GM23338 (cell line): ENCODE measurements around the gene PHACTR1. TPM values are rescaled to one million over a fixed set of nuclear protein-coding genes. Genes with fewer than 3 reads are reported as not detected.

Experiments
- ATAC-seq: fragments of 200-7000 bp; cut with Tn5 transposase; 3 replicates; pipeline ENCODE4 v1.9.1; 2020
- DNase-seq: peaks from one replicate; pipeline ENCODE4 v3.0.0-alpha.2; 2015; ENCODE audit warnings: low spot score
- H2AFZ ChIP-seq: fragments of 200-600 bp; sonication (generic); 2 replicates; pipeline ENCODE4 v1.8.0; 2016; ENCODE audit warnings: antibody characterized with exemption, mild to moderate bottlenecking, moderate library complexity
- H3F3A ChIP-seq: fragments of 200-600 bp; sonication (generic); replicated peaks from 2 replicates; pipeline ENCODE4 v1.8.0; 2017; ENCODE audit warnings: antibody characterized with exemption, mixed run types, low read depth
- H3K27ac ChIP-seq: fragments of 200-600 bp; sonication (generic); 2 replicates; pipeline ENCODE4 v1.6.1; 2016; ENCODE audit warnings: low read depth
- H3K27me3 ChIP-seq: fragments of 200-600 bp; sonication (generic); 2 replicates; pipeline ENCODE4 v1.8.0; 2016; ENCODE audit warnings: mild to moderate bottlenecking, mixed run types, moderate library complexity; ENCODE audit not compliant: insufficient read depth
- H3K36me3 ChIP-seq: fragments of 200-600 bp; sonication (generic); 2 replicates; pipeline ENCODE4 v1.8.0; 2016; ENCODE audit warnings: mild to moderate bottlenecking; ENCODE audit not compliant: insufficient read depth
- H3K4me1 ChIP-seq: fragments of 200-600 bp; sonication (generic); 2 replicates; pipeline ENCODE4 v1.8.0; 2016; ENCODE audit warnings: mild to moderate bottlenecking, moderate library complexity; ENCODE audit not compliant: insufficient read depth
- H3K4me2 ChIP-seq: fragments of 200-600 bp; sonication (generic); 2 replicates; pipeline ENCODE4 v1.7.1; 2017; ENCODE audit warnings: mixed run types
- H3K4me3 ChIP-seq: fragments of 200-600 bp; sonication (generic); 2 replicates; pipeline ENCODE4 v1.6.1; 2016; ENCODE audit warnings: mixed run types
- H3K79me2 ChIP-seq: fragments of 200-600 bp; sonication (generic); replicated peaks from 2 replicates; pipeline ENCODE4 v1.8.0; 2017; ENCODE audit warnings: mild to moderate bottlenecking; ENCODE audit not compliant: insufficient read depth
- H3K9me2 ChIP-seq: fragments of 200-600 bp; sonication (generic); 2 replicates; pipeline ENCODE4 v1.8.0; 2017; ENCODE audit not compliant: insufficient read depth
- H4K20me1 ChIP-seq: fragments of 200-600 bp; sonication (generic); replicated peaks from 2 replicates; pipeline ENCODE4 v1.8.0; 2017; ENCODE audit warnings: mild to moderate bottlenecking; ENCODE audit not compliant: insufficient read depth
- H3K27ac Mint-ChIP-seq: 2 replicates; pipeline ENCODE4 v1.8.0; 2020; ENCODE audit warnings: inconsistent platforms, mild to moderate bottlenecking, moderate library complexity, mixed read lengths
- H3K27me3 Mint-ChIP-seq: 3 replicates; pipeline ENCODE4 v1.8.0; 2022; ENCODE audit warnings: low read depth, mild to moderate bottlenecking, moderate library complexity, mixed read lengths, inconsistent platforms; ENCODE audit not compliant: insufficient read depth, poor library complexity
- H3K36me3 Mint-ChIP-seq: 3 replicates; pipeline ENCODE4 v1.8.0; 2021; ENCODE audit warnings: low read depth, mild to moderate bottlenecking, inconsistent platforms, moderate library complexity, mixed read lengths
- H3K4me1 Mint-ChIP-seq: 3 replicates; pipeline ENCODE4 v1.8.0; 2020; ENCODE audit warnings: mild to moderate bottlenecking, inconsistent platforms, mixed read lengths
- H3K4me3 Mint-ChIP-seq: 3 replicates; pipeline ENCODE4 v1.8.0; 2021; ENCODE audit warnings: moderate library complexity, mild to moderate bottlenecking, inconsistent platforms, mixed read lengths
- H3K9me3 Mint-ChIP-seq: 3 replicates; pipeline ENCODE4 v1.8.0; 2020; ENCODE audit warnings: moderate library complexity, mild to moderate bottlenecking, inconsistent platforms, mixed read lengths
- CREB1 ChIP-seq: fragments of 250-450 bp; sonication (Bioruptor Pico); IDR thresholded peaks from 2 replicates; pipeline ENCODE4 v1.5.0; 2020; ENCODE audit warnings: low read depth, mild to moderate bottlenecking, moderate library complexity
- CTCF ChIP-seq, 2 experiments: fragments of 200-600 bp in 1 of 2; sonication (generic) in 1 of 2; conservative IDR thresholded peaks; 2 replicates each; pipeline versions ENCODE4 v1.5.1 to v1.6.1; 2016 to 2017; ENCODE audit warnings: antibody characterized with exemption in 2 of 2, low read depth in 2 of 2, mild to moderate bottlenecking in 2 of 2, moderate library complexity in 1 of 2
- ETS1 ChIP-seq: IDR thresholded peaks from 2 replicates; pipeline ENCODE4 v1.6.1; 2016; ENCODE audit warnings: antibody characterized with exemption
- EZH2 ChIP-seq: fragments of 200-600 bp; sonication (generic); IDR thresholded peaks from one replicate; pipeline ENCODE4 v1.8.0; 2017; ENCODE audit warnings: antibody characterized with exemption, mild to moderate bottlenecking, low read depth; ENCODE audit not compliant: unreplicated experiment
- EZH2phosphoT487 ChIP-seq: fragments of 200-600 bp; sonication (generic); IDR thresholded peaks from one replicate; pipeline ENCODE4 v1.8.1; 2018; ENCODE audit warnings: antibody characterized with exemption; ENCODE audit not compliant: unreplicated experiment
- JUNB ChIP-seq: IDR thresholded peaks from one replicate; pipeline ENCODE4 v1.6.1; 2016; ENCODE audit warnings: antibody characterized with exemption; ENCODE audit not compliant: unreplicated experiment
- NANOG ChIP-seq: IDR thresholded peaks from 2 replicates; pipeline ENCODE4 v1.6.1; 2016; ENCODE audit warnings: antibody characterized with exemption, borderline replicate concordance
- POLR2AphosphoS5 ChIP-seq: IDR thresholded peaks from 2 replicates; pipeline ENCODE4 v1.6.1; 2016; ENCODE audit warnings: antibody characterized with exemption, low read depth
- REST ChIP-seq: IDR thresholded peaks from one replicate; pipeline ENCODE4 v1.6.1; 2018; ENCODE audit warnings: antibody characterized with exemption; ENCODE audit not compliant: unreplicated experiment
- STAT1 ChIP-seq: IDR thresholded peaks from one replicate; pipeline ENCODE4 v1.6.1; 2016; ENCODE audit warnings: antibody characterized with exemption; ENCODE audit not compliant: unreplicated experiment
- ZNF114 ChIP-seq: fragments of 250-450 bp; sonication (Bioruptor Pico); IDR thresholded peaks from 2 replicates; pipeline ENCODE4 v1.5.0; 2020; ENCODE audit warnings: mild to moderate bottlenecking, moderate library complexity
- ZNF331 ChIP-seq: fragments of 250-450 bp; sonication (Bioruptor Pico); IDR thresholded peaks from 2 replicates; pipeline ENCODE4 v1.5.0; 2020; ENCODE audit warnings: low read depth, mild to moderate bottlenecking, moderate library complexity
- polyA plus RNA-seq: library from polyadenylated mRNA; unstranded; fragments of >200 nt; fragmentation: Nextera tagmentation; extraction: Ambion mirVana; gene quantifications from 2 replicates; pipeline ENCODE4 v1.2.1, GENCODE V29; 2016
- total RNA-seq: library from RNA; depleted of rRNA; stranded (reverse); fragments of >200 nt; shearing (Covaris generic); gene quantifications from 2 replicates; pipeline ENCODE4 v1.2.3, GENCODE V29; 2014
- TF ChIP-seq, protein P1 (sequence below): fragments of 250-450 bp; sonication (Bioruptor Pico); IDR thresholded peaks from 2 replicates; pipeline ENCODE4 v1.5.0; 2020; ENCODE audit warnings: mild to moderate bottlenecking, moderate library complexity

Gene PHACTR1
- total and polyA plus RNA-seq, 2 experiments from 2014 or later, result 5.9 to 19.3 TPM

GRCh38 chr6:13289789-13290318, 573.3 kb downstream of the PHACTR1 start (continued):
- TF ChIP-seq, protein P1, sequence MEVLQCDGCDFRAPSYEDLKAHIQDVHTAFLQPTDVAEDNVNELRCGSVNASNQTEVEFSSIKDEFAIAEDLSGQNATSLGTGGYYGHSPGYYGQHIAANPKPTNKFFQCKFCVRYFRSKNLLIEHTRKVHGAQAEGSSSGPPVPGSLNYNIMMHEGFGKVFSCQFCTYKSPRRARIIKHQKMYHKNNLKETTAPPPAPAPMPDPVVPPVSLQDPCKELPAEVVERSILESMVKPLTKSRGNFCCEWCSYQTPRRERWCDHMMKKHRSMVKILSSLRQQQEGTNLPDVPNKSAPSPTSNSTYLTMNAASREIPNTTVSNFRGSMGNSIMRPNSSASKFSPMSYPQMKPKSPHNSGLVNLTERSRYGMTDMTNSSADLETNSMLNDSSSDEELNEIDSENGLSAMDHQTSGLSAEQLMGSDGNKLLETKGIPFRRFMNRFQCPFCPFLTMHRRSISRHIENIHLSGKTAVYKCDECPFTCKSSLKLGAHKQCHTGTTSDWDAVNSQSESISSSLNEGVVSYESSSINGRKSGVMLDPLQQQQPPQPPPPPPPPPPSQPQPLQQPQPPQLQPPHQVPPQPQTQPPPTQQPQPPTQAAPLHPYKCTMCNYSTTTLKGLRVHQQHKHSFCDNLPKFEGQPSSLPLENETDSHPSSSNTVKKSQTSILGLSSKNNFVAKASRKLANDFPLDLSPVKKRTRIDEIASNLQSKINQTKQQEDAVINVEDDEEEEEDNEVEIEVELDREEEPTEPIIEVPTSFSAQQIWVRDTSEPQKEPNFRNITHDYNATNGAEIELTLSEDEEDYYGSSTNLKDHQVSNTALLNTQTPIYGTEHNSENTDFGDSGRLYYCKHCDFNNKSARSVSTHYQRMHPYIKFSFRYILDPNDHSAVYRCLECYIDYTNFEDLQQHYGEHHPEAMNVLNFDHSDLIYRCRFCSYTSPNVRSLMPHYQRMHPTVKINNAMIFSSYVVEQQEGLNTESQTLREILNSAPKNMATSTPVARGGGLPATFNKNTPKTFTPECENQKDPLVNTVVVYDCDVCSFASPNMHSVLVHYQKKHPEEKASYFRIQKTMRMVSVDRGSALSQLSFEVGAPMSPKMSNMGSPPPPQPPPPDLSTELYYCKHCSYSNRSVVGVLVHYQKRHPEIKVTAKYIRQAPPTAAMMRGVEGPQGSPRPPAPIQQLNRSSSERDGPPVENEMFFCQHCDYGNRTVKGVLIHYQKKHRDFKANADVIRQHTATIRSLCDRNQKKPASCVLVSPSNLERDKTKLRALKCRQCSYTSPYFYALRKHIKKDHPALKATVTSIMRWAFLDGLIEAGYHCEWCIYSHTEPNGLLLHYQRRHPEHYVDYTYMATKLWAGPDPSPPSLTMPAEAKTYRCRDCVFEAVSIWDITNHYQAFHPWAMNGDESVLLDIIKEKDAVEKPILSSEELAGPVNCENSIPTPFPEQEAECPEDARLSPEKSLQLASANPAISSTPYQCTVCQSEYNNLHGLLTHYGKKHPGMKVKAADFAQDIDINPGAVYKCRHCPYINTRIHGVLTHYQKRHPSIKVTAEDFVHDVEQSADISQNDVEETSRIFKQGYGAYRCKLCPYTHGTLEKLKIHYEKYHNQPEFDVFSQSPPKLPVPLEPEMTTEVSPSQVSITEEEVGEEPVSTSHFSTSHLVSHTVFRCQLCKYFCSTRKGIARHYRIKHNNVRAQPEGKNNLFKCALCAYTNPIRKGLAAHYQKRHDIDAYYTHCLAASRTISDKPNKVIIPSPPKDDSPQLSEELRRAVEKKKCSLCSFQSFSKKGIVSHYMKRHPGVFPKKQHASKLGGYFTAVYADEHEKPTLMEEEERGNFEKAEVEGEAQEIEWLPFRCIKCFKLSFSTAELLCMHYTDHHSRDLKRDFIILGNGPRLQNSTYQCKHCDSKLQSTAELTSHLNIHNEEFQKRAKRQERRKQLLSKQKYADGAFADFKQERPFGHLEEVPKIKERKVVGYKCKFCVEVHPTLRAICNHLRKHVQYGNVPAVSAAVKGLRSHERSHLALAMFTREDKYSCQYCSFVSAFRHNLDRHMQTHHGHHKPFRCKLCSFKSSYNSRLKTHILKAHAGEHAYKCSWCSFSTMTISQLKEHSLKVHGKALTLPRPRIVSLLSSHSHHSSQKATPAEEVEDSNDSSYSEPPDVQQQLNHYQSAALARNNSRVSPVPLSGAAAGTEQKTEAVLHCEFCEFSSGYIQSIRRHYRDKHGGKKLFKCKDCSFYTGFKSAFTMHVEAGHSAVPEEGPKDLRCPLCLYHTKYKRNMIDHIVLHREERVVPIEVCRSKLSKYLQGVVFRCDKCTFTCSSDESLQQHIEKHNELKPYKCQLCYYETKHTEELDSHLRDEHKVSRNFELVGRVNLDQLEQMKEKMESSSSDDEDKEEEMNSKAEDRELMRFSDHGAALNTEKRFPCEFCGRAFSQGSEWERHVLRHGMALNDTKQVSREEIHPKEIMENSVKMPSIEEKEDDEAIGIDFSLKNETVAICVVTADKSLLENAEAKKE (CRISPR knock-in tag), result no peak
- no peak for TF ChIP-seq EZH2

DNA sequence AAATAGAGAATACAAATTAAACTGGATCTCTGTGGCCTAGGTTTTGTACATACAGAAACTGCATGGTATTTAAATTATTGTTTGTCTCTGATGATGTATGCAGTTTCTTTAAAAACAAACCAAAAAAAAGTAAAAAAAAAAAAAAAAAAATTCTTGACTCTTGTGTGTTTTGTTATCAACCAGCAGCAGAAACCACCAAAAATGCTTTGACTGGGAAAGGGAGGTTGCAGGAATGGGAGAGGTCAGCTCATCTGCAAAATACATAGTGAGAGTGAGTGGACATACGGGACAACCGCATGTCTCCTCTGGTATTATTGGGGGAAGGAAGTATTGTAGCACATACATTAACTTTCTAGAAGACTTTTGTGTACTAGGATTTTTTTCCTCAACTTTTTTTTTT, 573.8 kb downstream of the PHACTR1 start:
- H3K9me2 ChIP-seq, result no peaks in the 10 kb centered on the region
- Mint-ChIP-seq H3K36me3 (peaks cover 90% of the 10 kb centered on the region), H3K27me3 (peaks cover 11% of the 10 kb centered on the region), H3K4me1 (no peaks in the 10 kb centered on the region; the same call in 2 of the 3 replicates), H3K4me3 (no peak overlapping the region), H3K27ac (no peak overlapping the region), H3K9me3 (peaks cover 30% of the 10 kb centered on the region)
- H3K27me3 ChIP-seq, result no peaks in the 10 kb centered on the region
- peaks cover 12% of the 10 kb centered on the region for H3K36me3 ChIP-seq
- no peaks in the 10 kb centered on the region for H3K4me1 ChIP-seq
- no peak overlapping the region for H3K4me2 ChIP-seq
- H2AFZ ChIP-seq, result no peak overlapping the region
- ATAC-seq, result no peak
- TF ChIP-seq CTCF (conservative IDR thresholded peaks at IDR 0.05; ENCODE audit: low read depth in 2 of 2), result no peak
- no peak for TF ChIP-seq ETS1
- TF ChIP-seq ZNF114 (CRISPR knock-in tag), result no peak
- no peak for TF ChIP-seq REST
- TF ChIP-seq JUNB, result no peak
- TF ChIP-seq POLR2AphosphoS5, result no peak
- TF ChIP-seq STAT1, result no peak
- no peak for TF ChIP-seq CREB1 (CRISPR knock-in tag)
- no peak for TF ChIP-seq EZH2
- TF ChIP-seq EZH2phosphoT487, result no peak
- TF ChIP-seq ZNF331 (CRISPR knock-in tag), result no peak
- no peak for TF ChIP-seq NANOG
- H3K27ac ChIP-seq, result no peak overlapping the region
- H3F3A ChIP-seq, result no peaks in the 10 kb centered on the region
- no peak overlapping the region for H3K4me3 ChIP-seq
- no peaks in the 10 kb centered on the region for H4K20me1 ChIP-seq
- no peak for DNase-seq
- no peaks in the 10 kb centered on the region for H3K79me2 ChIP-seq
